ENCODE data around the gene SGO2.

The SGO2 gene

GRCh38 chr2:200631287-200631686, 105.3 kb downstream of the SGO2 start:
- H3K9ac ChIP-seq (ENCODE audit: low read length): no peak overlapping the region
- no peaks in the 10 kb centered on the region for H3K36me3 ChIP-seq (ENCODE audit: control insufficient read depth, insufficient read depth, low read length)
- no peaks in the 10 kb centered on the region for H3K27me3 ChIP-seq (ENCODE audit: control insufficient read depth, insufficient read depth, low read length)
- no peaks in the 10 kb centered on the region for H3K9me3 ChIP-seq (ENCODE audit: control insufficient read depth, low read length)
- no peak overlapping the region for H3K4me3 ChIP-seq (ENCODE audit: low read length)
- H3K4me1 ChIP-seq (ENCODE audit: control insufficient read depth, insufficient read depth, low read length): no peaks in the 10 kb centered on the region
